AG09309 (cell line): ENCODE data around the gene SNX7.

Experiments used
- DNase-seq: peaks from one replicate; pipeline ENCODE4 v3.0.0-alpha.2; 2010; ENCODE audit warnings: low read depth
- H3K4me3 ChIP-seq: 2 replicates; pipeline ENCODE4 v1.5.1; 2011; ENCODE audit warnings: mild to moderate bottlenecking, low read depth, low read length, moderate library complexity; ENCODE audit not compliant: control insufficient read depth
- CTCF ChIP-seq: IDR thresholded peaks from 2 replicates; pipeline ENCODE4 v1.5.1; 2011; ENCODE audit warnings: mild to moderate bottlenecking, low read depth, low read length, inconsistent platforms; ENCODE audit not compliant: insufficient read depth, control insufficient read depth; ENCODE audit errors: missing control alignments

SNX7 gene

GRCh38 chr1:98704474-98704873 is 43.0 kb downstream of the SNX7 start:
- no peak for TF ChIP-seq CTCF
- DNase-seq: no peak
- no peak overlapping the region for H3K4me3 ChIP-seq

DNA sequence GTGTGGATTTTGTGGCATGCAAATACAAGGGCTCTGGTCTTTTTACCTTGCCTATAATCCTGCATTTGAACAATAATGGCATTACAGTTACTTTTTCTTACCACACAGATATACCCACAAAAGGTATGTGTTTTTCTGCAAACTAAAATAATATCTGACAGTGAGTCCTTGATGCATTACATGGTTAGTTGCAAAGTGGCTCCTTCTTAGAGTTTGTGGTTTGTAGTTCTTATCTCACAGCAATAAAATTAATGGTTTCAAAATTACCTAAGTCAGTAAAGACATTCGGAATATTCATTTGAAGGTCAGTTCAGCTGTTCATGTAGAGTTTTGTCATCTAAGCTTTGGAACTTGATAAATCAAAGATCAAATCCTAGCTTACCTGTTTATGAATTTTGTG is 43.5 kb downstream of the SNX7 start:
- no peak overlapping the region for H3K4me3 ChIP-seq
- no peak for TF ChIP-seq CTCF
- DNase-seq: no peak

DNA sequence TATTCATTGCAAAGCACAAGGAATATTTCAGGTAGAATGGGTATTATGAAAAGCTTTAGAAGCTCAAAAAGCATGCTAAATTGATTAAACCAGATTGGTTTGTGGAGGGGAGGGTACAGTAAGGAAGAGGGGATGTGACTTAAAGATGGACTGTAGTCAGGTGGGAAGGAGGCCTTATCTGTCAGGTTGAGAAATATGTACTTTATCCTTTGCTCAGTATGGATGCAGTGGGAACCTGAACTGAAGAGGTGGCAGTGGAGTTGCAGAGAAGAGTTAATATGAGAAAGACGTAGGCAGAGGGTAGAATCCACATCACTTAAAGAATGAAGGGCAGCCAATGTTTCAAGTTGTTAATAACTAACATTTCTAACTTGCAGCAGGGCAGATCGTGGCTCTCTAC is 44.1 kb downstream of the SNX7 start:
- H3K4me3 ChIP-seq: no peak overlapping the region
- DNase-seq: no peak
- TF ChIP-seq CTCF: no peak

DNA sequence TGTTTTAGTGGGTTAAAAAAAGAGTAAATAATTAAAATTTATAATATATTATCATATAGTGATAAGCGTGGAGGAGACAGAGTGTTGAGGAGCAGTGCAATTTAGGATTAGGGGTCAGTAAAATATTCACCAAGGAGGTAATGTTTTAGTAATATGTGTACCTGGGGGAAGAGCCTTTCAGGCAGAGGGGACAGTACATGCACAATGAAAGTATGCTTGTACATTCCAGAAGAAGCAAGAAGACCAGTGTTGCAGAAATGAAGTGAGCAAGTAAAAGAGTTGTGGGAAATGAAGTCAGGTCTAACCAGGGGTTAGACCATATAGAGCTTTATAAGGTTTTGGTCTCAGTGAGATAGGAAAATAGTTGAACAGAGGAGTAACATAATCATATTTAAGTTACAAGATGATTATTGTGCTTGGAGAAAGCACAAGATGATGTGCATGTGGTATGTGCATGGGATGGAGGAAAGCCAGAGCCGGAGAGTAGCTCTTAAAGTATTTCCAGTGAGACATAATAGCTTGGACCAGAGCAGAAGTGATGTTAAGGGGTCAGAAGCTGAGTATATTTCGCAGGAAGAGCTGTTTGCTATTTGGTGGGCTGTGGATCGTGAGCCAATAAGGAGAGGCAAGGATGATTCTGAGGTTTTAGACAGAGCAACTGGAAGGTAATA is 44.8 kb downstream of the SNX7 start:
- DNase-seq: no peak
- TF ChIP-seq CTCF: no peak

DNA sequence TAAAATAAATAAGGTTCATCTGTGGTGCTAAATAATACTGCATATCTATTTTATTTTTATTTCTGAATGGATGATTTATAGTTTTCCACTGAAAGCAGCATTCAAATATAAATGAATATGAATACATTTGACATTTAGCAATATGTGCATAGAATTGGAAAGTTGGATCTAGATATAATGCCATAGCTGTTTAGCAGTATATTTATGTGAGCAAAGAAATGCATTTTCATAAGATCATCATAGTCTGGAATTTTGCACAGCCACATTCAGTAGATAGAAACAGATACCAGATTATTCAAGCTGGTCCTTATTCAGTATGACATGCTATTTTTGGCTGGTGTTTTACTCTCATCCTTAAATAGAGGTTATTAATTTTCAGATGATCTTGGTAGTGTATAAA is 46.0 kb downstream of the SNX7 start:
- TF ChIP-seq CTCF: no peak
- no peak overlapping the region for H3K4me3 ChIP-seq
- no peak for DNase-seq

More for the DNA sequence above, 44.8 kb downstream of the SNX7 start:
- H3K4me3 ChIP-seq: no peak overlapping the region

DNA sequence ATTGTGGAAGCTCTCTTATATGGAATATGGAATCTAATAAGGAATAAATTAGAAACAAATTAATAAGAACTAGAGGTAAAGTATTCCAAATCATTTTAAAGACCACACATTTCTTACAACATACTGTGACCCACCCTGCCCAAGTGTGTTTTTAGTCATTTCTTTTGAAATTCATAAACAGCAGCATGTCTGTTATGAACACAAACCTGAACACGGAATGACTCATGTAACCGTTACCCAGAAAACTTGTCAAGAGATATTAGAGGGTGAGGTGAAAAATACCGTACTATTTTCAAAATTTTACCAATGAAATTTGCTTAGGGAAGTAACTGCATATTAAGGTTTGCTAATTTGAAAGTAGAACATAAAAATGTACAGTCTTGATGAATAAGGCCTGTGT is 48.4 kb downstream of the SNX7 start:
- H3K4me3 ChIP-seq: no peak overlapping the region
- TF ChIP-seq CTCF: no peak
- DNase-seq: no peak

DNA sequence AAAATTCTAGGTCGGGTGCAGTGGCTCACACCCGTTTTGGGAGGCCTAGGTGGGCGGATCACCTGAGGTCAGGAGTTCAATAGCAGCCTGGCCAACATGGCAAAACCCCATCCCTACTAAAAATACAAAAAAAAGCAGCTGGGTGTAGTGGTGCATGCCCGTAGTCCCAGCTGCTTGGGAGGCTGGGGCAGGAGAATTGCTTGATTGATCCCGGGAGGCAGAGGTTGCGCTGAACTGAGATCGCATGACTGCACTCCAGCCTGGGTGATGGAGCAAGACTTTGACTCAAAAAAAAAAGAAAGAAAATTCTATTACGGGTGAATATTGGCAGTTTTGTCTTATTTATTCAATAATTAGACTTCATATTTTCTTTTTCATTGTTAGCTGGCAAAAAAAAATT is 62.1 kb downstream of the SNX7 start:
- no peak for TF ChIP-seq CTCF
- no peak for DNase-seq

More for the DNA sequence above, 62.1 kb downstream of the SNX7 start:
- no peak overlapping the region for H3K4me3 ChIP-seq
